GM19023 (cell line): ENCODE measurements around the gene ALAS1.

Source experiments
- ATAC-seq: cut with Tn5 transposase; IDR thresholded peaks from one replicate; pipeline ENCODE4 v1.9.1; 2021; ENCODE audit warnings: mild to moderate bottlenecking, moderate library complexity; ENCODE audit not compliant: unreplicated experiment

The ALAS1 gene

GRCh38 chr3:52198643-52199608 lies 966 bp downstream of the ALAS1 start:
- ATAC-seq, result no peak

GRCh38 chr3:52200981-52201679 lies 3.2 kb downstream of the ALAS1 start:
- ATAC-seq, result no peak

- no peak for ATAC-seq
These were observed 4.6 kb downstream of the ALAS1 start for GRCh38 chr3:52202384-52203077.

GRCh38 chr3:52203701-52204100 lies 5.7 kb downstream of the ALAS1 start:
- ATAC-seq, result no peak

- ATAC-seq, result no peak
These were observed 6.5 kb downstream of the ALAS1 start for GRCh38 chr3:52204337-52205073.

- ATAC-seq, result no peak
These were observed 7.9 kb downstream of the ALAS1 start for GRCh38 chr3:52205727-52206372.

GRCh38 chr3:52208556-52208955 lies 10.6 kb downstream of the ALAS1 start:
- no peak for ATAC-seq

- no peak for ATAC-seq
These were observed 12.1 kb downstream of the ALAS1 start for GRCh38 chr3:52210037-52210436.

GRCh38 chr3:52210550-52211046 lies 12.6 kb downstream of the ALAS1 start:
- ATAC-seq, result no peak

GRCh38 chr3:52211268-52211891 lies 13.4 kb downstream of the ALAS1 start:
- no peak for ATAC-seq

GRCh38 chr3:52213005-52213404 lies 15.0 kb downstream of the ALAS1 start:
- ATAC-seq, result no peak

- no peak for ATAC-seq
These were observed 15.9 kb downstream of the ALAS1 start for GRCh38 chr3:52213901-52214300.

GRCh38 chr3:52215351-52215750 lies 17.4 kb downstream of the ALAS1 start:
- ATAC-seq, result no peak

GRCh38 chr3:52216585-52217408 lies 18.8 kb downstream of the ALAS1 start:
- ATAC-seq, result no peak

- no peak for ATAC-seq
These were observed 19.4 kb downstream of the ALAS1 start for GRCh38 chr3:52217409-52217805.

- ATAC-seq, result no peak
These were observed 20.1 kb downstream of the ALAS1 start for GRCh38 chr3:52218026-52218425.

GRCh38 chr3:52218454-52218853 lies 20.5 kb downstream of the ALAS1 start:
- no peak for ATAC-seq

GRCh38 chr3:52218937-52219650 lies 21.1 kb downstream of the ALAS1 start:
- ATAC-seq, result no peak
